A549 treated with CpdA at 1 μM for 4 hours (cell line): Measurements from ENCODE around the gene USP17L13. TPM values are rescaled to one million over a fixed set of nuclear protein-coding genes. Genes with fewer than 3 reads are reported as not detected.

Source experiments
- total RNA-seq: library from RNA; stranded (reverse); fragments of 200-300 nt; extraction: Qiagen RNA extraction; gene quantifications from 5 replicates; pipeline ENCODE4 v1.2.3, GENCODE V29; 2022; ENCODE audit warnings: low read depth

USP17L13 gene, protein sequence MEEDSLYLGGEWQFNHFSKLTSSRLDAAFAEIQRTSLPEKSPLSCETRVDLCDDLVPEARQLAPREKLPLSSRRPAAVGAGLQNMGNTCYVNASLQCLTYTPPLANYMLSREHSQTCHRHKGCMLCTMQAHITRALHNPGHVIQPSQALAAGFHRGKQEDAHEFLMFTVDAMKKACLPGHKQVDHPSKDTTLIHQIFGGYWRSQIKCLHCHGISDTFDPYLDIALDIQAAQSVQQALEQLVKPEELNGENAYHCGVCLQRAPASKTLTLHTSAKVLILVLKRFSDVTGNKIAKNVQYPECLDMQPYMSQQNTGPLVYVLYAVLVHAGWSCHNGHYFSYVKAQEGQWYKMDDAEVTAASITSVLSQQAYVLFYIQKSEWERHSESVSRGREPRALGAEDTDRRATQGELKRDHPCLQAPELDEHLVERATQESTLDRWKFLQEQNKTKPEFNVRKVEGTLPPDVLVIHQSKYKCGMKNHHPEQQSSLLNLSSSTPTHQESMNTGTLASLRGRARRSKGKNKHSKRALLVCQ
- not detected in 5 replicates for total RNA-seq

DNA sequence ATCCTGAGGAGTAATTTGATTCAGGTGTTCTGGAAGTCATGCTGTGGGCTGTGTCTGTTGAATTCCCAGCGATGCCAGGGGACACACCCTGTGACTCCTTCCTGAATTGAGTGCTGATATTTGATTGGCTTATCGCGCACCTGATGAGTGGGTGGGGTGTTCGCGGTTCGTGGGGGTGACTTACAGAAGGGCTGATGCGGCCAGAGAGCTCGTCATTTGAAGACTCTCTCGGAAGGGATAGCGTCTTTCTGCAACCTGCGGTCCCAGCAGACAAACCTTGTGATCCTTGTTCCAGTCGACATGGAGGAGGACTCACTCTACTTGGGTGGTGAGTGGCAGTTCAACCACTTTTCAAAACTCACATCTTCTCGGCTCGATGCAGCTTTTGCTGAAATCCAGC is at the start of gene USP17L13:
USP17L13 (plus strand) TSS at position 301 of the 400 bp plus-strand sequence; CDS start at position 301, 0 bp downstream.

DNA sequence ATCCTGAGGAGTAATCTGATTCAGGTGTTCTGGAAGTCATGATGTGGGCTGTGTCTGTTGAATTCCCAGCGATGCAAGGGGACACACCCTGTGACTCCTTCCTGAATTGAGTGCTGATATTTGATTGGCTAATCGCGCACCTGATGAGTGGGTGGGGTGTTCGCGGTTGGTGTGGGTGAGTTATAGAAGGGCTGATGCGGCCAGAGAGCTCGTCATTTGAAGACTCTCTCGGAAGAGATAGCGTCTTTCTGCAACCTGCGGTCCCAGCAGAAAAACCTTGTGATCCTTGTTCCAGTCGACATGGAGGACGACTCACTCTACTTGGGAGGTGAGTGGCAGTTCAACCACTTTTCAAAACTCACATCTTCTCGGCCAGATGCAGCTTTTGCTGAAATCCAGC is 14.3 kb upstream of the USP17L13 start, which contains the start of gene USP17L10:
USP17L10 (plus strand) TSS at position 301 of the 400 bp plus-strand sequence; CDS start at position 301, 0 bp downstream.

DNA sequence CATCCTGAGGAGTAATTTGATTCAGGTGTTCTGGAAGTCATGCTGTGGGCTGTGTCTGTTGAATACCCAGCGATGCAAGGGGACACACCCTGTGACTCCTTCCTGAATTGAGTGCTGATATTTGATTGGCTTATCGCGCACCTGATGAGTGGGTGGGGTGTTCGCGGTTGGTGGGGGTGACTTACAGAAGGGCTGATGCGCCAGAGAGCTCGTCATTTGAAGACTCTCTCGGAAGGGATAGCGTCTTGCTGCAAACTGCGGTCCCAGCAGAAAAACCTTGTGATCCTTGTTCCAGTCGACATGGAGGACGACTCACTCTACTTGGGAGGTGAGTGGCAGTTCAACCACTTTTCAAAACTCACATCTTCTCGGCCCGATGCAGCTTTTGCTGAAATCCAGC is 9.6 kb upstream of the USP17L13 start, which contains the start of gene USP17L11:
USP17L11 (plus strand) TSS at position 301 of the 400 bp plus-strand sequence; CDS start at position 301, 0 bp downstream.

DNA sequence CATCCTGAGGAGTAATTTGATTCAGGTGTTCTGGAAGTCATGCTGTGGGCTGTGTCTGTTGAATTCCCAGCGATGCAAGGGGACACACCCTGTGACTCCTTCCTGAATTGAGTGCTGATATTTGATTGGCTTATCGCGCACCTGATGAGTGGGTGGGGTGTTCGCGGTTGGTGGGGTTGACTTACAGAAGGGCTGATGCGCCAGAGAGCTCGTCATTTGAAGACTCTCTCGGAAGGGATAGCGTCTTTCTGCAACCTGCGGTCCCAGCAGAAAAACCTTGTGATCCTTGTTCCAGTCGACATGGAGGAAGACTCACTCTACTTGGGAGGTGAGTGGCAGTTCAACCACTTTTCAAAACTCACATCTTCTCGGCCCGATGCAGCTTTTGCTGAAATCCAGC is 4.8 kb upstream of the USP17L13 start, which contains the start of gene USP17L12:
USP17L12 (plus strand) TSS at position 301 of the 400 bp plus-strand sequence; CDS start at position 301, 0 bp downstream.

DNA sequence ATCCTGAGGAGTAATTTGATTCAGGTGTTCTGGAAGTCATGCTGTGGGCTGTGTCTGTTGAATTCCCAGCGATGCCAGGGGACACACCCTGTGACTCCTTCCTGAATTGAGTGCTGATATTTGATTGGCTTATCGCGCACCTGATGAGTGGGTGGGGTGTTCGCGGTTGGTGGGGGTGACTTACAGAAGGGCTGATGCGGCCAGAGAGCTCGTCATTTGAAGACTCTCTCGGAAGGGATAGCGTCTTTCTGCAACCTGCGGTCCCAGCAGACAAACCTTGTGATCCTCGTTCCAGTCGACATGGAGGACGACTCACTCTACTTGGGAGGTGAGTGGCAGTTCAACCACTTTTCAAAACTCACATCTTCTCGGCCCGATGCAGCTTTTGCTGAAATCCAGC is 9.4 kb downstream of the USP17L13 start, which contains the start of gene USP17L15:
USP17L15 (plus strand) TSS at position 301 of the 400 bp plus-strand sequence; CDS start at position 301, 0 bp downstream.

DNA sequence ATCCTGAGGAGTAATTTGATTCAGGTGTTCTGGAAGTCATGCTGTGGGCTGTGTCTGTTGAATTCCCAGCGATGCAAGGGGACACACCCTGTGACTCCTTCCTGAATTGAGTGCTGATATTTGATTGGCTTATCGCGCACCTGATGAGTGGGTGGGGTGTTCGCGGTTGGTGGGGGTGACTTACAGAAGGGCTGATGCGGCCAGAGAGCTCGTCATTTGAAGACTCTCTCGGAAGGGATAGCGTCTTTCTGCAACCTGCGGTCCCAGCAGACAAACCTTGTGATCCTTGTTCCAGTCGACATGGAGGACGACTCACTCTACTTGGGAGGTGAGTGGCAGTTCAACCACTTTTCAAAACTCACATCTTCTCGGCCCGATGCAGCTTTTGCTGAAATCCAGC is 18.9 kb downstream of the USP17L13 start, which contains the start of gene USP17L17:
USP17L17 (plus strand) TSS at position 301 of the 400 bp plus-strand sequence; CDS start at position 301, 0 bp downstream.

DNA sequence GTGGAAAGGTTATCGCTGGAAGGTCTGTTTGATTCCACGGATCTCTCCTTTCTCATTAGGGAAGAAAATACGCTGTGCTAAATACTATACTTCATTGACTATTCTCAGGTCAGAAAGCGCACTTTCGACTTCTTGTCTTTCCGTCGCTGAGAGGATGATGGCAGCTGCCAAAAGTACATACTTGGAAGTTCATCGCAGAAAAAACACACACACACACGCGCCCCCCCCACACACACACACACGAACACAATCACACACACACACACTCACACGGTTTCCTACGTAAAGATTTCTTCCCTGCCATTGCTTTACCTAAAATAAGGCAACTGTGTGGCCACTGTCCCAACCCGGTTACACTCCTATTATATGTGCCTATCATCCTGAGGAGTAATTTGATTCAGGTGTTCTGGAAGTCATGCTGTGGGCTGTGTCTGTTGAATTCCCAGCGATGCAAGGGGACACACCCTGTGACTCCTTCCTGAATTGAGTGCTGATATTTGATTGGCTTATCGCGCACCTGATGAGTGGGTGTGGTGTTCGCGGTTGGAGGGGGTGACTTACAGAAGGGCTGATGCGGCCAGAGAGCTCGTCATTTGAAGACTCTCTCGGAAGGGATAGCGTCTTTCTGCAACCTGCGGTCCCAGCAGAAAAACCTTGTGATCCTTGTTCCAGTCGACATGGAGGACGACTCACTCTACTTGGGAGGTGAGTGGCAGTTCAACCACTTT is 23.4 kb downstream of the USP17L13 start, which contains the start of gene USP17L18:
USP17L18 (plus strand) TSS at position 678 of the 728 bp plus-strand sequence; CDS start at position 678, 0 bp downstream.

DNA sequence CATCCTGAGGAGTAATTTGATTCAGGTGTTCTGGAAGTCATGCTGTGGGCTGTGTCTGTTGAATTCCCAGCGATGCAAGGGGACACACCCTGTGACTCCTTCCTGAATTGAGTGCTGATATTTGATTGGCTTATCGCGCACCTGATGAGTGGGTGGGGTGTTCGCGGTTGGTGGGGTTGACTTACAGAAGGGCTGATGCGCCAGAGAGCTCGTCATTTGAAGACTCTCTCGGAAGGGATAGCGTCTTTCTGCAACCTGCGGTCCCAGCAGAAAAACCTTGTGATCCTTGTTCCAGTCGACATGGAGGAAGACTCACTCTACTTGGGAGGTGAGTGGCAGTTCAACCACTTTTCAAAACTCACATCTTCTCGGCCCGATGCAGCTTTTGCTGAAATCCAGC is 28.4 kb downstream of the USP17L13 start, which contains the start of gene USP17L19:
USP17L19 (plus strand) TSS at position 301 of the 400 bp plus-strand sequence; CDS start at position 301, 0 bp downstream.

DNA sequence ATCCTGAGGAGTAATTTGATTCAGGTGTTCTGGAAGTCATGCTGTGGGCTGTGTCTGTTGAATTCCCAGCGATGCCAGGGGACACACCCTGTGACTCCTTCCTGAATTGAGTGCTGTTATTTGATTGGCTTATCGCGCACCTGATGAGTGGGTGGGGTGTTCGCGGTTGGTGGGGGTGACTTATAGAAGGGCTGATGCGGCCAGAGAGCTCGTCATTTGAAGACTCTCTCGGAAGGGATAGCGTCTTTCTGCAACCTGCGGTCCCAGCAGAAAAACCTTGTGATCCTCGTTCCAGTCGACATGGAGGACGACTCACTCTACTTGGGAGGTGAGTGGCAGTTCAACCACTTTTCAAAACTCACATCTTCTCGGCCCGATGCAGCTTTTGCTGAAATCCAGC is 33.1 kb downstream of the USP17L13 start, which contains the start of gene USP17L20:
USP17L20 (plus strand) TSS at position 301 of the 400 bp plus-strand sequence; CDS start at position 301, 0 bp downstream.

DNA sequence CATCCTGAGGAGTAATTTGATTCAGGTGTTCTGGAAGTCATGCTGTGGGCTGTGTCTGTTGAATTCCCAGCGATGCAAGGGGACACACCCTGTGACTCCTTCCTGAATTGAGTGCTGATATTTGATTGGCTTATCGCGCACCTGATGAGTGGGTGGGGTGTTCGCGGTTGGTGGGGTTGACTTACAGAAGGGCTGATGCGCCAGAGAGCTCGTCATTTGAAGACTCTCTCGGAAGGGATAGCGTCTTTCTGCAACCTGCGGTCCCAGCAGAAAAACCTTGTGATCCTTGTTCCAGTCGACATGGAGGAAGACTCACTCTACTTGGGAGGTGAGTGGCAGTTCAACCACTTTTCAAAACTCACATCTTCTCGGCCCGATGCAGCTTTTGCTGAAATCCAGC is 37.9 kb downstream of the USP17L13 start, which contains the start of gene USP17L21:
USP17L21 (plus strand) TSS at position 301 of the 400 bp plus-strand sequence; CDS start at position 301, 0 bp downstream.

DNA sequence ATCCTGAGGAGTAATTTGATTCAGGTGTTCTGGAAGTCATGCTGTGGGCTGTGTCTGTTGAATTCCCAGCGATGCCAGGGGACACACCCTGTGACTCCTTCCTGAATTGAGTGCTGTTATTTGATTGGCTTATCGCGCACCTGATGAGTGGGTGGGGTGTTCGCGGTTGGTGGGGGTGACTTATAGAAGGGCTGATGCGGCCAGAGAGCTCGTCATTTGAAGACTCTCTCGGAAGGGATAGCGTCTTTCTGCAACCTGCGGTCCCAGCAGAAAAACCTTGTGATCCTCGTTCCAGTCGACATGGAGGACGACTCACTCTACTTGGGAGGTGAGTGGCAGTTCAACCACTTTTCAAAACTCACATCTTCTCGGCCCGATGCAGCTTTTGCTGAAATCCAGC is 42.6 kb downstream of the USP17L13 start, which contains the start of gene USP17L22:
USP17L22 (plus strand) TSS at position 301 of the 400 bp plus-strand sequence; CDS start at position 301, 0 bp downstream.

Other genes starting within 250 kb of the USP17L13 start
- not detected in 5 replicates for gene FAM90A26, start 54.5 kb upstream of the USP17L13 start, total RNA-seq
- gene USP17L10, start 14.2 kb upstream of the USP17L13 start, total RNA-seq: not detected in 5 replicates
- gene USP17L11, start 9.5 kb upstream of the USP17L13 start, total RNA-seq: not detected in 5 replicates
- gene USP17L12, start 4.7 kb upstream of the USP17L13 start, total RNA-seq: not detected in 5 replicates
- gene USP17L15, start 9.5 kb downstream of the USP17L13 start, total RNA-seq: not detected in 5 replicates
- gene USP17L17, start 19.0 kb downstream of the USP17L13 start, total RNA-seq: not detected in 5 replicates
- gene USP17L18, start 23.7 kb downstream of the USP17L13 start, total RNA-seq: not detected in 5 replicates
- not detected in 5 replicates for gene USP17L19, start 28.5 kb downstream of the USP17L13 start, total RNA-seq
- not detected in 5 replicates for gene USP17L20, start 33.2 kb downstream of the USP17L13 start, total RNA-seq
- not detected in 5 replicates for gene USP17L21, start 38.0 kb downstream of the USP17L13 start, total RNA-seq
- not detected in 5 replicates for gene USP17L22, start 42.7 kb downstream of the USP17L13 start, total RNA-seq
- gene USP17L24, start 100.3 kb downstream of the USP17L13 start, total RNA-seq: not detected in 5 replicates
- gene USP17L25, start 105.0 kb downstream of the USP17L13 start, total RNA-seq: not detected in 5 replicates
- gene USP17L26, start 109.8 kb downstream of the USP17L13 start, total RNA-seq: not detected in 5 replicates
- gene USP17L5, start 114.5 kb downstream of the USP17L13 start, total RNA-seq: not detected in 5 replicates
- gene USP17L27, start 119.3 kb downstream of the USP17L13 start, total RNA-seq: not detected in 5 replicates
- gene USP17L28, start 124.0 kb downstream of the USP17L13 start, total RNA-seq: not detected in 5 replicates
- not detected in 5 replicates for gene USP17L29, start 128.7 kb downstream of the USP17L13 start, total RNA-seq
- gene USP17L30, start 138.2 kb downstream of the USP17L13 start, total RNA-seq: not detected in 5 replicates
- gene DEFB131A, start 219.5 kb downstream of the USP17L13 start, total RNA-seq: not detected in 5 replicates